ENCODE data around the gene BCAS3. TPM values are rescaled to one million over a fixed set of nuclear protein-coding genes. Genes with fewer than 3 reads are reported as not detected.

BCAS3 gene
- polyA plus RNA-seq, 3 donors, result 10.3 to 19.1 (median 14.7) TPM

- no peak overlapping the region for H3K27ac Mint-ChIP-seq
- H3K4me3 Mint-ChIP-seq, result no peak overlapping the region
- Histone ChIP-seq H3K9me3 (replicated peaks in 1 of 2; ENCODE audit: control insufficient read depth in 1 of 2, insufficient read depth in 1 of 2, low read length in 2 of 2) (no peaks in the 10 kb centered on the region), H3K27me3 (ENCODE audit: control insufficient read depth in 2 of 2, insufficient read depth in 2 of 2, low read length in 2 of 2) (no peaks in the 10 kb centered on the region), H3K9ac (ENCODE audit: insufficient read depth, low read length, poor library complexity, severe bottlenecking) (no peak overlapping the region), H3K36me3 (replicated peaks in 1 of 2; ENCODE audit: control insufficient read depth in 1 of 2, insufficient read depth in 2 of 2, low read length in 2 of 2) (no peaks in the 10 kb centered on the region), H3K4me3 (replicated peaks in 1 of 3; ENCODE audit: low read depth in 2 of 3, low read length in 3 of 3) (no peak overlapping the region), H3K79me2 (ENCODE audit: insufficient read depth, low read length) (no peaks in the 10 kb centered on the region), H3K4me2 (replicated peaks; ENCODE audit: extremely low read depth, low read length, poor library complexity, severe bottlenecking) (no peak overlapping the region), H4K20me1 (ENCODE audit: insufficient read depth, low read length) (no peaks in the 10 kb centered on the region), H2AFZ (ENCODE audit: insufficient read depth, low read depth, low read length, poor library complexity, severe bottlenecking) (no peak overlapping the region), H3K27ac (ENCODE audit: low read depth in 1 of 2, low read length in 2 of 2) (no peak overlapping the region), H3K4me1 (ENCODE audit: control insufficient read depth in 1 of 2, insufficient read depth in 2 of 2, low read length in 2 of 2) (no peaks in the 10 kb centered on the region)
- H3K4me1 Mint-ChIP-seq, result no peaks in the 10 kb centered on the region
- H3K9me3 Mint-ChIP-seq, result no peaks in the 10 kb centered on the region
- intact Hi-C loops (cut with micrococcal nuclease), result no loop called here
- no peaks in the 10 kb centered on the region for H3K27me3 Mint-ChIP-seq (ENCODE audit: low read depth in 3 of 3)
- 100% methylated on average over 1 of the region's 3 CpGs for WGBS (ENCODE audit: insufficient coverage)
- no peak for TF ChIP-seq CTCF (IDR thresholded peaks at IDR 0.05)
- no peak for DNase-seq
- no peaks in the 10 kb centered on the region for H3K36me3 Mint-ChIP-seq
Measured at GRCh38 chr17:61201211-61201610, 523.6 kb downstream of the BCAS3 start.

GRCh38 chr17:61202564-61202963 is 524.9 kb downstream of the BCAS3 start:
- Histone ChIP-seq H3K9ac (ENCODE audit: insufficient read depth, low read length, poor library complexity, severe bottlenecking) (no peak overlapping the region), H2AFZ (ENCODE audit: insufficient read depth, low read depth, low read length, poor library complexity, severe bottlenecking) (no peak overlapping the region), H4K20me1 (ENCODE audit: insufficient read depth, low read length) (no peaks in the 10 kb centered on the region), H3K4me3 (replicated peaks in 1 of 3; ENCODE audit: low read depth in 2 of 3, low read length in 3 of 3) (no peak overlapping the region), H3K4me2 (replicated peaks; ENCODE audit: extremely low read depth, low read length, poor library complexity, severe bottlenecking) (no peak overlapping the region), H3K36me3 (replicated peaks in 1 of 2; ENCODE audit: control insufficient read depth in 1 of 2, insufficient read depth in 2 of 2, low read length in 2 of 2) (no peaks in the 10 kb centered on the region), H3K27me3 (ENCODE audit: control insufficient read depth in 2 of 2, insufficient read depth in 2 of 2, low read length in 2 of 2) (no peaks in the 10 kb centered on the region), H3K9me3 (replicated peaks in 1 of 2; ENCODE audit: control insufficient read depth in 1 of 2, insufficient read depth in 1 of 2, low read length in 2 of 2) (no peaks in the 10 kb centered on the region), H3K79me2 (ENCODE audit: insufficient read depth, low read length) (no peaks in the 10 kb centered on the region), H3K27ac (ENCODE audit: low read depth in 1 of 2, low read length in 2 of 2) (no peak overlapping the region), H3K4me1 (ENCODE audit: control insufficient read depth in 1 of 2, insufficient read depth in 2 of 2, low read length in 2 of 2) (no peaks in the 10 kb centered on the region)
- H3K4me3 Mint-ChIP-seq, result no peak overlapping the region
- no peaks in the 10 kb centered on the region for H3K9me3 Mint-ChIP-seq
- H3K36me3 Mint-ChIP-seq, result no peaks in the 10 kb centered on the region
- no peak overlapping the region for H3K27ac Mint-ChIP-seq
- WGBS (ENCODE audit: insufficient coverage), result no CpG with 5 or more reads among the region's 2 CpGs
- no peak for DNase-seq
- no peaks in the 10 kb centered on the region for H3K4me1 Mint-ChIP-seq
- TF ChIP-seq CTCF (IDR thresholded peaks at IDR 0.05), result no peak
- intact Hi-C loops (cut with micrococcal nuclease), result no loop called here
- no peaks in the 10 kb centered on the region for H3K27me3 Mint-ChIP-seq (ENCODE audit: low read depth in 3 of 3)

Data from CD14-positive monocyte (primary cell).